ENCODE results near the gene GOLGA8N. TPM values are rescaled to one million over a fixed set of nuclear protein-coding genes. Genes with fewer than 3 reads are reported as not detected.
"Not testable (repeated sequence)": the region's sequence is repeated elsewhere in the genome, so short reads cannot be mapped to it uniquely, and the experiment has no call there.

The GOLGA8N gene
- total RNA-seq = 30.5 and 31.3 TPM in 2 replicates

DNA sequence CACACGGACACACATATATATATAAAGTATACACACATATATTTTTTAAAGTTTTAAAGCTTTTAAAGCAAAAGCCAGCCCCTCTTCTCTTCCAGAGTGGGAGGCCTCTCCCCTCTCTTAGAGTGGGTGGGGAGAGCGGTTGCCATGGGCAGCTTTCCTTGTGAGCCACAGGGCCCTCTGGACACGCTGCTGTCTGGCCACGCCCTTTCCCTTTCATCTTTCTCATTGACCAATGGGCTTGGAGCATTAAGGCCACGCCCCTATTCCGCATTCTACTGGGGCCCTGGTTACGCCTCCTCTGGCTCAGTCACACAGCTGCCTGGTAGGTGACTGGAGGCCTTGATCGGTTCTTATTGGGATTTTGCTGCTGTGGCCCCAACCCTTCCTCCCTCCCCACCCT, at the start of gene GOLGA8N:
GOLGA8N (plus strand) TSS at position 306 of the 400 bp plus-strand sequence.
- intact Hi-C loops (cut with micrococcal nuclease) = not testable (repeated sequence)

- intact Hi-C loops (cut with micrococcal nuclease) = not testable (repeated sequence)
Measured at GRCh38 chr15:32543456-32543855, 49.8 kb upstream of the GOLGA8N start.

DNA sequence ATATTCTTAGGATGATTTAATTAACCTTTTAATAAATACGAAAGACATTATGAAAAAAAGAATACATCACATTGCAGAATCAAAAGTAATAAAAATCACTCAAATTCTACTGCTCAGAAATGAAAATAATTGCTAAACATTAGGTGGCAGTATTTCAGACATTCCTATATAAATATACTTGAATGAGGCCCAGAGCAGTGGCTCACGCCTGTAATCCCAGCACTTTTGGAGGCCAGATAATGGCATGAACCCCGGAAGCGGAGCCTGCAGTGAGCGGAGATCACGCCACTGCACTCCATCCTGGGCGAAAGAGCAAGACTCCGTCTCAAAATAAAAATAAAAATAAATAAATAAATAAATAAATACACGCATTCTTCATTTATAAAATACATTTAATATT, 48.1 kb upstream of the GOLGA8N start:
- intact Hi-C loops (cut with micrococcal nuclease) = not testable (repeated sequence)

- intact Hi-C loops (cut with micrococcal nuclease) = not testable (repeated sequence)
Measured at GRCh38 chr15:32554587-32554986, 38.7 kb upstream of the GOLGA8N start.

GRCh38 chr15:32562198-32562597, 31.1 kb upstream of the GOLGA8N start:
- intact Hi-C loops (cut with micrococcal nuclease) = not testable (repeated sequence)

- intact Hi-C loops (cut with micrococcal nuclease) = not testable (repeated sequence)
Measured at GRCh38 chr15:32568988-32569387, 24.3 kb upstream of the GOLGA8N start.

DNA sequence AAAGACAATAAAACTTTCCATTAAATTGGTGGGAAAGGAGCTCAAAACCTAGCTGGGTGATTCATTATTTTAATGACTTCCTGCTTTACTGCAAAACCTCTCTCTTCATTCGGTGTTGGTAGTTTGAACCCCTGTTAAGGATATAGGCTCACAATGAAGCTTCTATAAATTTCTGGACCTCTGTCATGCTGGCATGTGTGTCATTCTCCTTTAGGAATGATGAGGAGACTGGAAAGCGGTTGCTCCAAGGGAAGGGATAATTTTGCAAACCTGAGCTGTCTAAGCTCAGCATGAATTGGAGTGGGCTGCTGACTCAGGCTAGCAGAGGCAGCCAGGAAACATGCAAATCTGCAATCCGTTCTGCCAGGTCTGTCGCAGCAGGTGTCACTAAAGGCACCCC, 14.8 kb upstream of the GOLGA8N start:
- intact Hi-C loops (cut with micrococcal nuclease) = not testable (repeated sequence)

DNA sequence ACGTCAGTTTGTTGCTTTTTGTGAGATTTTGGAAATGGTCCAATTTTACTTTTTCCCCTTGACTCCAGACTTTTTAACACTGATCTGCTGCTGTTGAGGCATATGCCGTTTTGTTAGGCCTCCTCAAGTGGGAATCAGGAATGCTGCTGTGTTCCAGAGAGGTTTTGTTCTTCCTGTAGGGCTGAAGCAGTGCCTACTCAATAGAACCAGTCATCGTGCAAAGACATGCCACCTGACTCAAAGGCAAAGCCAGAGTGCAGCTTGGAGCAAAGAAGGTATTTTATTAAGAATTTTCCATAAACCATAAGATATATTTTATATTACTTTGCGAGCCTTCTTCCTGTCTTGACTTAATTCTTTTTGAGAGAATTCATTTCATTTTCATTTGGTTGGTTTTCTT, 7.4 kb upstream of the GOLGA8N start:
- intact Hi-C loops (cut with micrococcal nuclease) = not testable (repeated sequence)

GRCh38 chr15:32609518-32609917, 16.3 kb downstream of the GOLGA8N start:
- intact Hi-C loops (cut with micrococcal nuclease) = not testable (repeated sequence)

DNA sequence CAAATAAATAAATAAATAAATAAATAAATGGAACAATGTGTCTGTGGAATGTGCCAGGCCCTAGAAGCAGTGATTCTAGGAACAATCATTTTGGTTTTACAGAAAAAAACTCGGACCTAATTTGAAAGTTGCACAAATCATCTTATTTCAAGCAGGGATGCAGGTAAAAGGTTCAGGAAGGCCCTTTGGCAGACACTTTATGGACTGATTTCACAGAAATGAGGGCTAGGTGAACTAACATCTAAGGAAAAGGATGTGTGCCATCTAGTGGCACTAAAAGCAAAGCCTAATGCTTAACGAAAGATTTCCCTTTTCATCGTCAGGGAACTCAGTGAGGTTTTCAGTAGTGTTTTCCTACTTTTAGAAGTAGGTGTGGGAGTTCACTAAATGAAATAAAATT, 17.5 kb downstream of the GOLGA8N start:
- intact Hi-C loops (cut with micrococcal nuclease) = not testable (repeated sequence)

DNA sequence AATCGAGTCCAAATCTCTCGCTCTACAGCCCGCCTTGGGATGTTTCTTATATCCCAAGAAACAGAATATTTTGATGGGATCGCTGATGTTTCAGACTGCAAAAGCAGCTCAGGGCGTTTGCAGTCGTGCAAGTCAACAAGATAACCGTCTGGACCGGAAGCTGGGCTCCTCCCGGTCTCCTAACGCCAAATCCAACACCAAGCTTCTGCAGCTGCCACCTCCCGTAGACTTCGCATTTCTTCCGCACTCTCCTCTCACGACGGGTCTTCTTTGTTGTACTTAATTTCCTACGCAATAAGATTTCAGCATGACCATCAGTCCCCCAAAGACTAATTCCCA, 21.4 kb downstream of the GOLGA8N start:
- intact Hi-C loops (cut with micrococcal nuclease) = not testable (repeated sequence)

GRCh38 chr15:32615051-32615870, 22.0 kb downstream of the GOLGA8N start, which contains the start of gene ARHGAP11A:
Gene ARHGAP11A, plus strand, starts transcription at chr15:32615504. Its CDS starts 708 bp downstream, at chr15:32616212.
- intact Hi-C loops (cut with micrococcal nuclease) = not testable (repeated sequence)

DNA sequence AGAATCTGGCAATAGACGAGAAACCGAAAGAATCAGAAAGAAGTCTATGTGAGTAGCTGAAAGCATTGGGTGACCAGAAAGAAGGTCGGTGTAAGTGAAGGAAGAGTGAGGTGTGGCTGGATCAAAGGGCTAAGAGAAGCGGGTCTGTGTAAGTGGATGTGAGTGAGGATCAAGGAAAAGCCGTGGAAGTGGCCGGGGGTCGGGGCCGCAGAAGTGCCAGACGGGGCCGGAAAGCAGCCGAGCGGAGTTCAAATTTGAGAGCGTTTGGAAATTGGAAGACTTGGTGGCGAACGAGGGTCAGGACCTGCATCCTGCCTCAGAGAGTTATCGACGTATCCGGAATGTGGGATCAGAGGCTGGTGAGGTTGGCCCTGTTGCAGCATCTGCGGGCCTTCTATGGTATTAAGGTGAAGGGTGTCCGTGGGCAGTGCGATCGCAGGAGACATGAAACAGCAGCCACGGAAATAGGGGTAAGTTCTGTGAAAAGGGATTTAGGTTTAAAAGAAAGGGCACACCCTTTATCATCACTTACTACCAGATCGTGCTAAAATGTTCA, 22.7 kb downstream of the GOLGA8N start:
- intact Hi-C loops (cut with micrococcal nuclease) = not testable (repeated sequence)

- intact Hi-C loops (cut with micrococcal nuclease) = no loop called here
Measured at GRCh38 chr15:32636410-32636809, 43.2 kb downstream of the GOLGA8N start.

GRCh38 chr15:32636908-32637567, 43.8 kb downstream of the GOLGA8N start:
- intact Hi-C loops (cut with micrococcal nuclease) = no loop called here

GRCh38 chr15:32637704-32638103, 44.4 kb downstream of the GOLGA8N start:
- intact Hi-C loops (cut with micrococcal nuclease) = no loop called here

DNA sequence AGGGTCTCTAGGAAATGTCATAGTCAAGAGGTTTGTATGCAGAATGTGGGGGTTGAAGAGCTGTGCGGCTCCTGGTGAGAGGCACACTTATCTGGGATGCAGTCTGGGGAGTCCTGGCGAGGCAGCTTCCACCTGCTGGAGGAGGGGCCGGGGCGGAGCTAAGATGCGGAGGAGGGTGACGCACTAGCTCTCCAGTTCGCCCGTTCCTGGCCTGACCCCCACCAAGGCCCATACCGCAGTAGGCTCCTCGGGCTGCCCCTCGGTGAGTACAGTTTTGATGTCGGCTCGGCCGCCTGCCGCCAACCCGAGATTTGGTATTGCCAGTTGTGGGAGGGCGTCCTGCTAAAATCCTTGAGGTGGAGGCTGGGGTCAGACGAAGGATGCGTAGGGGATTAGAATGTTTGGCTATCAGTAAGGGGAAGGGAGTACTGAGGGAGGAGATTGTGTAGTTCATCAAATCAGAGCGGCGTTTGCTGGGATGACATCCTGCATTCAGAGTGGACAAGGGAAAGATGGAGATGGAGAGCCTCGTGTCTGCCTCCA, 48.3 kb downstream of the GOLGA8N start, which contains the start of gene SCG5:
SCG5 (plus strand) TSS at position 194 of the 543 bp plus-strand sequence. CDS start 1,883 bp downstream, outside the sequence.
- intact Hi-C loops (cut with micrococcal nuclease) = no loop called here

DNA sequence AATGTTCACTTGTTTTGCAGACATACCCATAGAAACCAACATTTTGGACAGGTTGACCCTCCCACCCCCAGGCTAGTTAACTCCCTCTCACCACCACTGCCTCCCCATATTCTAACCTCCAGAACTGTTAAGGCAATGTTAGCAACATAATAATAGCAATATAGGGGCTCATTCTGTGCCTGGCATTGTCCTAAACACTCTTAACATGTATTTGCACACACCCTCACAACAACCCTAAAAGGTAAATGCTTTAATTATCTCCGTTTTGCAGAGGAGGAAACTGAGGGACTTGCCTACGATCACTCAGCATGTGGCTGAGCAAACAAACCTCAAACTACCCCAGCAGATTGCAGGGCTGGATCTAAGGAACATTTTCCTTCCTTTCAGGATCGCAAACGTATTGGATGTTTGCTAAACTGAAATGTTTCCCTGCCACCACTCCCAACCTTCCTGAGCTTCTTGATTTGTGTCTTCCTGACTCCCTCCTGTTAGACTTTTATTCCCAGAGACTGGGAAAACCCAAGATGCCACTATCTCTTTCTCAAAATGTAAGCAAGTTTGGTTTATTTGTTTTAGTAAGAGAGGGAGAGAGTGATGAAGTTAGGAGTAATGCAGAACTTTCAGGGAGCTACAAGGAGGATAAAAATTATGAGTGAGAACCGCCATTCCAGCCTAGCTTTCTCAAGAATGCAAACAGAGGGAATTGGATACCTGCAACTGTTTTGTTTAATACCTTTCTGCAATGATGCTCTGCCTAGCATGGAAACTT, 49.6 kb downstream of the GOLGA8N start:
- intact Hi-C loops (cut with micrococcal nuclease) = no loop called here

GRCh38 chr15:32643907-32644445, 50.7 kb downstream of the GOLGA8N start:
- intact Hi-C loops (cut with micrococcal nuclease) = no loop called here

GRCh38 chr15:32646291-32646690, 53.0 kb downstream of the GOLGA8N start:
- intact Hi-C loops (cut with micrococcal nuclease) = no loop called here

DNA sequence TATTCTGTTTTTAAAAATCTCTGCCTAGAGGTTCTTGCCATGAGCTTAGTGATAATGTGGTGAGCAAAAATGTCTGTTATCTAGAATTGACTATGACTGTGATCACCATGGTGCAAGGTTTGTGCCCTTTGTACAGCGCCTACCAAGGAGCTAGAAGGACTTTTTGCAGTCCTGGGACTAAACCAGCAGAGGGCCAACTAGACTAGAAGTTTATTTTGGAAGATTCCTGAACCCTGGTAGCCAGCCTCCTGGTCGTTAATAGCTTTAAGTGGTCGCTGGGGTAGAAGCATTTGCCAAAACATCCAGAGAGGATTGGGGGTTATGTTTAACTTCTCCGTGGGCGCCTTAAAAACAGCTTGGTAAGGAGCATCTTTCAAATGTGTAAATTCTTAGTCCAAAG, 56.1 kb downstream of the GOLGA8N start:
- intact Hi-C loops (cut with micrococcal nuclease) = loop anchor here (1.0 kb wide), 1 partner anchor 8 kb away; no protein-coding TSS in a partner anchor

Data from T-helper 1 cell treated with Interleukin-12 subunit alpha and Interleukin-12 subunit beta and Interleukin-4 antibody, amounts not matched to agents 30 ng/mL and 1 ng/mL, for 36 hours (primary cell).